Smooth muscle cell (in vitro differentiated cells): ENCODE results near the gene RGSL1. TPM values are rescaled to one million over a fixed set of nuclear protein-coding genes. Genes with fewer than 3 reads are reported as not detected.

Experiments used
- DNase-seq: peaks from one replicate; lab custom pipeline; 2025; ENCODE audit not compliant: unreplicated experiment; lab: John Stamatoyannopoulos, UW
- H2AFZ ChIP-seq: fragments of 200-600 bp; sonication (generic); 2 replicates; pipeline ENCODE4 v1.6.0; 2016; ENCODE audit warnings: antibody characterized with exemption, low read depth, mild to moderate bottlenecking
- H3F3A ChIP-seq: fragments of 200-600 bp; sonication (generic); 2 replicates; pipeline ENCODE4 v1.6.0; 2017; ENCODE audit warnings: antibody characterized with exemption, low read depth
- H3K27ac ChIP-seq: fragments of 200-600 bp; sonication (generic); 2 replicates; pipeline ENCODE4 v1.5.1; 2016; ENCODE audit warnings: low read depth, mild to moderate bottlenecking
- H3K27me3 ChIP-seq: fragments of 200-600 bp; sonication (generic); 2 replicates; pipeline ENCODE4 v1.6.1; 2016; ENCODE audit warnings: low read depth, mild to moderate bottlenecking
- H3K36me3 ChIP-seq: fragments of 200-600 bp; sonication (generic); 2 replicates; pipeline ENCODE4 v1.5.1; 2016; ENCODE audit warnings: low read depth
- H3K4me1 ChIP-seq: fragments of 200-600 bp; sonication (generic); 2 replicates; pipeline ENCODE4 v1.5.1; 2016; ENCODE audit warnings: low read depth
- H3K4me2 ChIP-seq: fragments of 200-600 bp; sonication (generic); 2 replicates; pipeline ENCODE4 v1.6.0; 2016; ENCODE audit warnings: mild to moderate bottlenecking
- H3K4me3 ChIP-seq: fragments of 200-600 bp; sonication (generic); 2 replicates; pipeline ENCODE4 v1.5.1; 2016; ENCODE audit warnings: mild to moderate bottlenecking
- H3K79me2 ChIP-seq: fragments of 200-600 bp; sonication (generic); 2 replicates; pipeline ENCODE4 v1.6.0; 2016; ENCODE audit warnings: low read depth, mild to moderate bottlenecking
- H3K9ac ChIP-seq: fragments of 200-600 bp; sonication (generic); 2 replicates; pipeline ENCODE4 v1.6.0; 2016; ENCODE audit warnings: low read depth
- H3K9me3 ChIP-seq: fragments of 200-600 bp; sonication (generic); replicated peaks from 2 replicates; pipeline ENCODE4 v1.5.1; 2016; ENCODE audit warnings: low read depth
- H4K20me1 ChIP-seq: fragments of 200-600 bp; sonication (generic); 2 replicates; pipeline ENCODE4 v1.6.0; 2016; ENCODE audit warnings: low read depth
- WGBS: methylation state at CpG from one replicate; pipeline ENCODE4 v1.1.7; 2016; ENCODE audit warnings: low lambda C conversion rate; 5-methylcytosine and 5-hydroxymethylcytosine counted together
- polyA plus RNA-seq: library from polyadenylated mRNA; unstranded; fragments of >200 nt; fragmentation: Nextera tagmentation; extraction: Ambion mirVana; gene quantifications from 2 replicates; pipeline ENCODE4 v1.2.1, GENCODE V29; 2016
- total RNA-seq: library from RNA; depleted of rRNA; stranded (reverse); fragments of >200 nt; gene quantifications from 2 replicates; pipeline ENCODE4 v1.2.3, GENCODE V29; 2014
- TF ChIP-seq, protein P1 (sequence below): fragments of 200-600 bp; sonication (generic); IDR thresholded peaks from 2 replicates; pipeline ENCODE4 v1.5.1; 2017; ENCODE audit warnings: borderline replicate concordance, mild to moderate bottlenecking, antibody characterized with exemption; ENCODE audit not compliant: insufficient read depth, poor library complexity, severe bottlenecking

RGSL1 gene
- total and polyA plus RNA-seq, 2 experiments from 2014 or later = not detected

DNA sequence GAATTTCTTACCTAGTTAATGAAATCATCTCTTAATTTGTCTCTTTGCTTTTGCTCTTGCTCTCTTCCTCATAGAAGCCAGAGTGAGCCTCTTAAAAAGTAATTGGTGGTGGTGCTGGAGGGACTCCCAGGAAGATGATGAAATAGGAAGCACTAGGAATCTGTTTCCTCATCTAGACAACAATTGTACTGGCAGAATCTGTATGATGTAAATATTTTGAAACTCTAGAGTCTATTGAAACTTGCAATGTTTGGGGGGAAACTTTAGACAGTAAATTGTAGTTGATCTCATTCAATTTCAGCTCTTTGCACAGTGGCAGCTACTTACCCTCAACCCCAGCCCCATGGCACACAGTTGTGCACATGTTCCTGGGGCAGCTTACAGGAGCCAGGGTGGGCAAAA lies 10.6 kb downstream of the RGSL1 start:
- Histone ChIP-seq H2AFZ (no peak overlapping the region), H3K4me3 (no peak overlapping the region), H3K36me3 (no peaks in the 10 kb centered on the region), H3K9me3 (no peaks in the 10 kb centered on the region), H3K27ac (no peak overlapping the region), H3F3A (no peaks in the 10 kb centered on the region), H3K9ac (no peak overlapping the region), H4K20me1 (no peaks in the 10 kb centered on the region), H3K4me1 (no peaks in the 10 kb centered on the region), H3K27me3 (no peaks in the 10 kb centered on the region), H3K79me2 (no peaks in the 10 kb centered on the region), H3K4me2 (no peak overlapping the region)
- DNase-seq = no peak
- TF ChIP-seq, protein P1, sequence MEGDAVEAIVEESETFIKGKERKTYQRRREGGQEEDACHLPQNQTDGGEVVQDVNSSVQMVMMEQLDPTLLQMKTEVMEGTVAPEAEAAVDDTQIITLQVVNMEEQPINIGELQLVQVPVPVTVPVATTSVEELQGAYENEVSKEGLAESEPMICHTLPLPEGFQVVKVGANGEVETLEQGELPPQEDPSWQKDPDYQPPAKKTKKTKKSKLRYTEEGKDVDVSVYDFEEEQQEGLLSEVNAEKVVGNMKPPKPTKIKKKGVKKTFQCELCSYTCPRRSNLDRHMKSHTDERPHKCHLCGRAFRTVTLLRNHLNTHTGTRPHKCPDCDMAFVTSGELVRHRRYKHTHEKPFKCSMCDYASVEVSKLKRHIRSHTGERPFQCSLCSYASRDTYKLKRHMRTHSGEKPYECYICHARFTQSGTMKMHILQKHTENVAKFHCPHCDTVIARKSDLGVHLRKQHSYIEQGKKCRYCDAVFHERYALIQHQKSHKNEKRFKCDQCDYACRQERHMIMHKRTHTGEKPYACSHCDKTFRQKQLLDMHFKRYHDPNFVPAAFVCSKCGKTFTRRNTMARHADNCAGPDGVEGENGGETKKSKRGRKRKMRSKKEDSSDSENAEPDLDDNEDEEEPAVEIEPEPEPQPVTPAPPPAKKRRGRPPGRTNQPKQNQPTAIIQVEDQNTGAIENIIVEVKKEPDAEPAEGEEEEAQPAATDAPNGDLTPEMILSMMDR = no peak

DNA sequence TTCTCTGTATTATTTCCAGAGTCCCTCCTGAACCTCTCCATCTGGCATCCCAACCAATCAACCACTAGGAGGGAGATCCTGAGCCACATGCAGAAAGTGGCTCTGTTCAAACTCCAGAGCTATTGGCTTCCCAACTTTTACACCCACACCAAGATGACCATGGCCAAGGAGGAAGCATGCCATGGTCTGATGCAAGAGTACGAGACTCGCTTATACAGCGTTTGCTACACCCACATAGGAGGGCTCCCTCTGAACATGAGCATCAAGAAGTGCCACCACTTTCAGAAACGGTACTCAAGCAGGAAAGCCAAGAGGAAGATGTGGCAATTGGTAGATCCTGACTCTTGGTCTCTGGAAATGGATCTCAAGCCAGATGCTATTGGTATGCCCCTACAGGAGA lies 23.6 kb downstream of the RGSL1 start:
- no peak overlapping the region for H3K4me2 ChIP-seq
- no peak overlapping the region for H3K4me3 ChIP-seq
- H3F3A ChIP-seq = no peaks in the 10 kb centered on the region
- no peaks in the 10 kb centered on the region for H3K4me1 ChIP-seq
- TF ChIP-seq, protein P1 = no peak
- H3K27ac ChIP-seq = no peak overlapping the region
- no peaks in the 10 kb centered on the region for H3K27me3 ChIP-seq
- H3K79me2 ChIP-seq = no peaks in the 10 kb centered on the region
- no peak overlapping the region for H2AFZ ChIP-seq
- no peak for DNase-seq
- 89% methylated on average over 4 of the region's 4 CpGs for WGBS
- H3K9ac ChIP-seq = no peak overlapping the region
- H3K9me3 ChIP-seq = peaks cover 4% of the 10 kb centered on the region
- H4K20me1 ChIP-seq = no peaks in the 10 kb centered on the region
- H3K36me3 ChIP-seq = no peaks in the 10 kb centered on the region

DNA sequence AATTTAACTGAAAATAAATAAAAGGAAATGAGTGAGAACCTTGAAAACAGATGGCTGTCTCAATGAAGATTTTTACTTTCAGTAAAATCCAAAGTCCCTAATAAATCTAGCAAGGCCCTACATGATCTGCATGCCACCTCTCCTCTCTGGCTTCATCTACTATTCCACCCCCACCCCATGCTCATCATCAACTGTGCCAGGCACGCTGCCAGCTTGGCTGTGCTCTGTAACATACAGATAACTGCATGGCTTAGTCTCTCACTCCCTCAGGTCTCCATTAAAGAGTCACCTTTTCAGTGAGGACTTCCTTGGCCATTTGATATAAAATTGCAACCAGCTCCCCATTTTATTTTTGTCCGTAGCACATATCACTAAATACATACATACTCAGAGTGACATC lies 26.7 kb downstream of the RGSL1 start:
- Histone ChIP-seq H3K36me3 (no peaks in the 10 kb centered on the region), H4K20me1 (no peaks in the 10 kb centered on the region), H3K4me3 (no peak overlapping the region), H3K4me1 (no peaks in the 10 kb centered on the region), H3F3A (no peaks in the 10 kb centered on the region), H3K4me2 (no peak overlapping the region), H3K9ac (no peak overlapping the region), H2AFZ (no peak overlapping the region), H3K27ac (no peak overlapping the region), H3K79me2 (no peaks in the 10 kb centered on the region), H3K9me3 (peaks cover 5% of the 10 kb centered on the region), H3K27me3 (no peaks in the 10 kb centered on the region)
- 89% methylated on average over 2 of the region's 2 CpGs for WGBS
- DNase-seq = no peak
- TF ChIP-seq, protein P1 = no peak

DNA sequence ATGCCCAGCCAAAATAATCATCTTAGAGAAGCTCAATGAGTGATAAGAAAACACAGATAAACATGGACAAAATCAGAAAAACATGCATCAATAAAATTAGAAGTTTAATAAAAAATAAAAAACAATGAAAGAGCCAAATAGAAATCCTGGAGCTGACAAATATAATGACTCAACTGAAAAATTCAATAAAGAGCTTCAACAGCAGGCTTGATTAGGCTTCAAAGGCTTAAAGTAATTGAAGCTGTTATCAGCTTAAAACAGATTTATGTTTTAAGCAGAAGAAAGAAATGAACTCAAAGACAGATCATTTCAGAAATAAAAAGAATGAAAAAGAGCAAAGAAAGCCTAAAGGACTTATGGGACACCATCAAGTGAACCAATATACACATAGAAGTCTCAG lies 28.3 kb downstream of the RGSL1 start:
- no peaks in the 10 kb centered on the region for H3K27me3 ChIP-seq
- no peaks in the 10 kb centered on the region for H3F3A ChIP-seq
- H3K4me1 ChIP-seq = no peaks in the 10 kb centered on the region
- no peak overlapping the region for H3K4me2 ChIP-seq
- no peak overlapping the region for H3K27ac ChIP-seq
- H3K36me3 ChIP-seq = no peaks in the 10 kb centered on the region
- H3K9ac ChIP-seq = no peak overlapping the region
- peaks cover 5% of the 10 kb centered on the region for H3K9me3 ChIP-seq
- no peak overlapping the region for H3K4me3 ChIP-seq
- TF ChIP-seq, protein P1 = no peak
- no peak overlapping the region for H2AFZ ChIP-seq
- H4K20me1 ChIP-seq = no peaks in the 10 kb centered on the region
- DNase-seq = no peak
- H3K79me2 ChIP-seq = no peaks in the 10 kb centered on the region
